Memory B cell (primary cell): Measurements from ENCODE around the gene RPL31.

Experiments
- ATAC-seq: fragments of 150-1000 bp; cut with Tn5 transposase; 2 replicates; pipeline ENCODE4 v1.10.0; 2021; ENCODE audit warnings: low read depth, mild to moderate bottlenecking, moderate library complexity
- DNase-seq, 2 donors: peaks; one replicate each; pipeline ENCODE4 v3.0.0; 2022; ENCODE audit warnings: low spot score in 2 of 2
- H3K27ac Mint-ChIP-seq: one replicate; pipeline ENCODE4 v1.8.0; 2022; ENCODE audit warnings: mild to moderate bottlenecking, moderate library complexity, mixed read lengths
- H3K27me3 Mint-ChIP-seq: one replicate; pipeline ENCODE4 v1.8.0; 2022; ENCODE audit warnings: mixed read lengths
- H3K36me3 Mint-ChIP-seq: one replicate; pipeline ENCODE4 v1.8.0; 2022; ENCODE audit warnings: mild to moderate bottlenecking, mixed read lengths
- H3K4me1 Mint-ChIP-seq: one replicate; pipeline ENCODE4 v1.8.0; 2022; ENCODE audit warnings: mixed read lengths
- H3K4me3 Mint-ChIP-seq: one replicate; pipeline ENCODE4 v1.8.0; 2022; ENCODE audit warnings: mild to moderate bottlenecking, moderate library complexity, mixed read lengths
- H3K9me3 Mint-ChIP-seq: one replicate; pipeline ENCODE4 v1.8.0; 2022; ENCODE audit warnings: mixed read lengths

Gene RPL31

GRCh38 chr2:101001691-101002561 is at the start of gene RPL31:
TSS of gene RPL31 (plus strand) at chr2:101002289. CDS start at chr2:101002702, 413 bp downstream.
- peak within 1 kb of the TSS; percentile 91 for H3K4me3 Mint-ChIP-seq
- no peaks in the 10 kb centered on the region for H3K9me3 Mint-ChIP-seq
- no peaks in the 10 kb centered on the region for H3K27me3 Mint-ChIP-seq
- DNase-seq (peak; percentile 83 to 92), ATAC-seq (peak; percentile 96)
- peaks cover 28% of the 10 kb centered on the region for H3K36me3 Mint-ChIP-seq
- H3K27ac Mint-ChIP-seq: peak within 1 kb of the TSS; percentile 95
- H3K4me1 Mint-ChIP-seq: peaks cover 33% of the 10 kb centered on the region

GRCh38 chr2:100952512-100952911 is 49.6 kb upstream of the RPL31 start:
- H3K27me3 Mint-ChIP-seq: peaks cover 9% of the 10 kb centered on the region
- no peak overlapping the region for H3K27ac Mint-ChIP-seq
- H3K4me1 Mint-ChIP-seq: no peaks in the 10 kb centered on the region
- no peaks in the 10 kb centered on the region for H3K9me3 Mint-ChIP-seq
- DNase-seq (no peak), ATAC-seq (no peak)
- no peak overlapping the region for H3K4me3 Mint-ChIP-seq
- no peaks in the 10 kb centered on the region for H3K36me3 Mint-ChIP-seq

GRCh38 chr2:100953406-100954043 is 48.6 kb upstream of the RPL31 start:
- DNase-seq (no peak), ATAC-seq (no peak)
- Mint-ChIP-seq H3K4me3 (no peak overlapping the region), H3K27me3 (peaks cover 11% of the 10 kb centered on the region), H3K27ac (no peak overlapping the region), H3K4me1 (no peaks in the 10 kb centered on the region), H3K36me3 (no peaks in the 10 kb centered on the region), H3K9me3 (no peaks in the 10 kb centered on the region)

- no peak overlapping the region for H3K27ac Mint-ChIP-seq
- ATAC-seq (no peak), DNase-seq (no peak)
- no peaks in the 10 kb centered on the region for H3K4me1 Mint-ChIP-seq
- no peaks in the 10 kb centered on the region for H3K36me3 Mint-ChIP-seq
- H3K4me3 Mint-ChIP-seq: no peak overlapping the region
- H3K9me3 Mint-ChIP-seq: no peaks in the 10 kb centered on the region
- peaks cover 9% of the 10 kb centered on the region for H3K27me3 Mint-ChIP-seq
Observed at GRCh38 chr2:100954044-100954420, 48.1 kb upstream of the RPL31 start.

- Mint-ChIP-seq H3K27ac (no peak overlapping the region), H3K27me3 (peaks cover 9% of the 10 kb centered on the region), H3K4me3 (no peak overlapping the region), H3K4me1 (no peaks in the 10 kb centered on the region), H3K36me3 (no peaks in the 10 kb centered on the region), H3K9me3 (no peaks in the 10 kb centered on the region)
- no peak for DNase-seq
- ATAC-seq: no peak
Observed at GRCh38 chr2:100955226-100955625, 46.9 kb upstream of the RPL31 start.

- DNase-seq (no peak), ATAC-seq (no peak)
- no peaks in the 10 kb centered on the region for H3K36me3 Mint-ChIP-seq
- no peak overlapping the region for H3K4me3 Mint-ChIP-seq
- H3K4me1 Mint-ChIP-seq: no peaks in the 10 kb centered on the region
- H3K9me3 Mint-ChIP-seq: no peaks in the 10 kb centered on the region
- H3K27ac Mint-ChIP-seq: no peak overlapping the region
- H3K27me3 Mint-ChIP-seq: peaks cover 9% of the 10 kb centered on the region
Observed at GRCh38 chr2:100956081-100956480, 46.0 kb upstream of the RPL31 start.

GRCh38 chr2:100957996-100958653 is 44.0 kb upstream of the RPL31 start:
- Mint-ChIP-seq H3K9me3 (no peaks in the 10 kb centered on the region), H3K4me1 (no peaks in the 10 kb centered on the region), H3K36me3 (no peaks in the 10 kb centered on the region), H3K27me3 (peaks cover 9% of the 10 kb centered on the region), H3K27ac (no peak overlapping the region), H3K4me3 (no peak overlapping the region)
- DNase-seq (no peak), ATAC-seq (no peak)

- no peak for ATAC-seq
- Mint-ChIP-seq H3K27me3 (peaks cover 9% of the 10 kb centered on the region), H3K27ac (no peak overlapping the region), H3K4me1 (no peaks in the 10 kb centered on the region), H3K9me3 (no peaks in the 10 kb centered on the region), H3K4me3 (no peak overlapping the region), H3K36me3 (no peaks in the 10 kb centered on the region)
- no peak for DNase-seq
Observed at GRCh38 chr2:100959225-100959880, 42.7 kb upstream of the RPL31 start.

GRCh38 chr2:100960688-100961087 is 41.4 kb upstream of the RPL31 start:
- H3K4me1 Mint-ChIP-seq: no peaks in the 10 kb centered on the region
- no peaks in the 10 kb centered on the region for H3K36me3 Mint-ChIP-seq
- ATAC-seq: no peak
- no peak for DNase-seq
- no peak overlapping the region for H3K4me3 Mint-ChIP-seq
- H3K9me3 Mint-ChIP-seq: no peaks in the 10 kb centered on the region
- peaks cover 9% of the 10 kb centered on the region for H3K27me3 Mint-ChIP-seq
- no peak overlapping the region for H3K27ac Mint-ChIP-seq

GRCh38 chr2:100962366-100963025 is 39.6 kb upstream of the RPL31 start:
- ATAC-seq: no peak
- peaks cover 2% of the 10 kb centered on the region for H3K27me3 Mint-ChIP-seq
- H3K36me3 Mint-ChIP-seq: no peaks in the 10 kb centered on the region
- no peak overlapping the region for H3K27ac Mint-ChIP-seq
- DNase-seq: no peak
- no peaks in the 10 kb centered on the region for H3K4me1 Mint-ChIP-seq
- H3K9me3 Mint-ChIP-seq: no peaks in the 10 kb centered on the region
- H3K4me3 Mint-ChIP-seq: no peak overlapping the region

GRCh38 chr2:100963026-100963375 is 39.1 kb upstream of the RPL31 start:
- no peaks in the 10 kb centered on the region for H3K9me3 Mint-ChIP-seq
- H3K4me1 Mint-ChIP-seq: no peaks in the 10 kb centered on the region
- H3K4me3 Mint-ChIP-seq: no peak overlapping the region
- peaks cover 2% of the 10 kb centered on the region for H3K27me3 Mint-ChIP-seq
- H3K27ac Mint-ChIP-seq: no peak overlapping the region
- ATAC-seq: no peak
- no peak for DNase-seq
- no peaks in the 10 kb centered on the region for H3K36me3 Mint-ChIP-seq

- H3K4me1 Mint-ChIP-seq: no peaks in the 10 kb centered on the region
- no peak for ATAC-seq
- H3K36me3 Mint-ChIP-seq: no peaks in the 10 kb centered on the region
- H3K4me3 Mint-ChIP-seq: no peak overlapping the region
- no peak overlapping the region for H3K27ac Mint-ChIP-seq
- no peak for DNase-seq
- H3K9me3 Mint-ChIP-seq: no peaks in the 10 kb centered on the region
- H3K27me3 Mint-ChIP-seq: peaks cover 2% of the 10 kb centered on the region
Observed at GRCh38 chr2:100964222-100964621, 37.9 kb upstream of the RPL31 start.

- H3K27me3 Mint-ChIP-seq: peaks cover 6% of the 10 kb centered on the region
- H3K9me3 Mint-ChIP-seq: no peaks in the 10 kb centered on the region
- ATAC-seq (no peak), DNase-seq (no peak)
- H3K27ac Mint-ChIP-seq: no peak overlapping the region
- H3K4me3 Mint-ChIP-seq: no peak overlapping the region
- no peaks in the 10 kb centered on the region for H3K4me1 Mint-ChIP-seq
- H3K36me3 Mint-ChIP-seq: no peaks in the 10 kb centered on the region
Observed at GRCh38 chr2:100964681-100965169, 37.4 kb upstream of the RPL31 start.
